Endodermal cell (in vitro differentiated cells): Measurements from ENCODE around the gene MYH13. TPM values are rescaled to one million over a fixed set of nuclear protein-coding genes. Genes with fewer than 3 reads are reported as not detected.

Experiments used
- DNase-seq: peaks from one replicate; pipeline ENCODE4 v3.0.0-alpha.2; 2017
- H3K27ac ChIP-seq: 2 replicates; pipeline ENCODE4 v1.5.1; 2013; ENCODE audit warnings: mild to moderate bottlenecking, low read depth, low read length, moderate library complexity
- H3K27me3 ChIP-seq: 2 replicates; pipeline ENCODE4 v1.6.1; 2013; ENCODE audit warnings: mild to moderate bottlenecking, low read length, moderate library complexity; ENCODE audit not compliant: insufficient read depth, control insufficient read depth, poor library complexity, severe bottlenecking
- H3K36me3 ChIP-seq: 2 replicates; pipeline ENCODE4 v1.7.0; 2013; ENCODE audit warnings: mild to moderate bottlenecking, low read length, moderate library complexity; ENCODE audit not compliant: control insufficient read depth, insufficient read depth
- H3K4me1 ChIP-seq: one replicate; pipeline ENCODE4 v1.7.0; 2013; ENCODE audit warnings: low read length; ENCODE audit not compliant: control insufficient read depth, insufficient read depth
- H3K4me3 ChIP-seq: 2 replicates; pipeline ENCODE4 v1.5.1; 2013; ENCODE audit warnings: mild to moderate bottlenecking, low read length, moderate library complexity
- H3K9ac ChIP-seq: 2 replicates; pipeline ENCODE4 v1.6.1; 2013; ENCODE audit warnings: mild to moderate bottlenecking, low read length, moderate library complexity; ENCODE audit not compliant: poor library complexity, severe bottlenecking; ENCODE audit errors: extremely low read depth
- H3K9me3 ChIP-seq: 2 replicates; pipeline ENCODE4 v1.6.1; 2013; ENCODE audit warnings: mild to moderate bottlenecking, low read length, moderate library complexity; ENCODE audit not compliant: control insufficient read depth
- H3K27ac Mint-ChIP-seq: 2 replicates; pipeline ENCODE4 v1.8.0; 2020; ENCODE audit warnings: mixed read lengths
- H3K27me3 Mint-ChIP-seq: 2 replicates; pipeline ENCODE4 v1.8.0; 2021; ENCODE audit warnings: mild to moderate bottlenecking, mixed read lengths; ENCODE audit not compliant: insufficient read depth
- H3K36me3 Mint-ChIP-seq: 2 replicates; pipeline ENCODE4 v1.8.0; 2020; ENCODE audit warnings: low read depth, mixed read lengths
- H3K4me1 Mint-ChIP-seq: 2 replicates; pipeline ENCODE4 v1.8.0; 2020; ENCODE audit warnings: mixed read lengths
- H3K4me3 Mint-ChIP-seq: 2 replicates; pipeline ENCODE4 v1.8.0; 2020; ENCODE audit warnings: mild to moderate bottlenecking, moderate library complexity, mixed read lengths
- H3K9me3 Mint-ChIP-seq: 2 replicates; pipeline ENCODE4 v1.8.0; 2020; ENCODE audit warnings: mild to moderate bottlenecking, mixed read lengths
- WGBS, 2 experiments: methylation state at CpG; one replicate each; pipeline versions ENCODE4 v1.1.5 to v1.1.7; 2013; ENCODE audit warnings: missing lambda C conversion rate in 2 of 2, mixed read lengths in 1 of 2; ENCODE audit not compliant: insufficient coverage in 1 of 2, insufficient read length in 1 of 2; 5-methylcytosine and 5-hydroxymethylcytosine counted together
- total RNA-seq, 2 donors: library from RNA; stranded (reverse); fragmentation: NEBNext Ultra II Directional in 1 of 2; extraction: Animal tissue kit (Norgen Biotek cat#: 25700) in 1 of 2; gene quantifications; 2 replicates in 1 of 2; 3 replicates in 1 of 2; pipeline ENCODE4 v1.2.1, GENCODE V29; 2021
- TF ChIP-seq, protein P1 (sequence below): fragments of 200-600 bp; sonication (generic); conservative IDR thresholded peaks from 2 replicates; pipeline ENCODE4 v1.5.0; 2021; ENCODE audit warnings: antibody characterized with exemption, mild to moderate bottlenecking

The MYH13 gene
- total RNA-seq, 2 donors from 2014 or later: not detected

DNA sequence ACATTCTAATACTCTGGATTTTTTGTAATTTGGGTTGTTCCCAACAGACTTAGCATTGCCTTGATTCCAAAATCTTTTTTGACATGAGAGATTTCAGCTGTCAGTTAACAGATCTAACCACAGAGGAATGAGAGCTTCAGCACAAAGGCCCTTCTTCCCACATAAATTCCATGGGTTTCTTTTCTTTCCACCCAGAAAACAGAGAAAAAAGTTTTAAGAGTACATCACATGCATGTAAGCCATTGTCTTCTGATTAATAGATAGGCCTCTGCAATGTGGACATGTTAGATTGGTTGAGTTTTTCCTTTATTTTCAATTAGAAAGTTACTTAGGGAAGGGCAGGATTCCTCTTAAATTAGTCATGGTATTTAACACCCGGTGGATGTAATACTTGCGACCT, 48.0 kb upstream of the MYH13 start:
- WGBS, 2 experiments: no CpG with 5 or more reads among the region's 2 CpGs
- no peak overlapping the region for H3K27ac Mint-ChIP-seq

DNA sequence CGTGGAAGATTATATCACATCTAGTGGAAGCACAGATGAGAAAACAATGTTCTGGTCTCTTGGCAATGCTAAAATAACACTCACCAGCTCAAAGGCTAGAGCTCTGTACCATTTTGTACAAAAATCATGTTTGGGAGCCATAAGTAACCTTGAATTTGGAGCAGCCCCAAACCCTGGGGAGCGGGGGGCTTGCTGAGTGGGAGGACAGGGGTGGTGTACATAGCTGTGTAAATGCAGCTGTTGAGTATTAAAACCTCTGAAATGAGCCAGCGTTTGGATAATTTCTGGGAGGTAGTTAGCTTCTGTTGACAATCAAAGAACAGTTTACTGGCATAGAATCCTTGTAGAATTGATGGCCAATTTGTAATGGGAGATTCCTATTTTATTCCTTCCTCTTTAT, 44.6 kb upstream of the MYH13 start:
- WGBS, 2 experiments: 96 to 100% methylated on average over 2 to 3 of the region's 3 CpGs
- Histone ChIP-seq H3K27ac (no peak overlapping the region), H3K27me3 (peaks cover 4% of the 10 kb centered on the region), H3K4me3 (no peak overlapping the region), H3K4me1 (no peaks in the 10 kb centered on the region), H3K9me3 (no peaks in the 10 kb centered on the region), H3K9ac (no peak overlapping the region), H3K36me3 (no peaks in the 10 kb centered on the region)
- TF ChIP-seq, protein P1, sequence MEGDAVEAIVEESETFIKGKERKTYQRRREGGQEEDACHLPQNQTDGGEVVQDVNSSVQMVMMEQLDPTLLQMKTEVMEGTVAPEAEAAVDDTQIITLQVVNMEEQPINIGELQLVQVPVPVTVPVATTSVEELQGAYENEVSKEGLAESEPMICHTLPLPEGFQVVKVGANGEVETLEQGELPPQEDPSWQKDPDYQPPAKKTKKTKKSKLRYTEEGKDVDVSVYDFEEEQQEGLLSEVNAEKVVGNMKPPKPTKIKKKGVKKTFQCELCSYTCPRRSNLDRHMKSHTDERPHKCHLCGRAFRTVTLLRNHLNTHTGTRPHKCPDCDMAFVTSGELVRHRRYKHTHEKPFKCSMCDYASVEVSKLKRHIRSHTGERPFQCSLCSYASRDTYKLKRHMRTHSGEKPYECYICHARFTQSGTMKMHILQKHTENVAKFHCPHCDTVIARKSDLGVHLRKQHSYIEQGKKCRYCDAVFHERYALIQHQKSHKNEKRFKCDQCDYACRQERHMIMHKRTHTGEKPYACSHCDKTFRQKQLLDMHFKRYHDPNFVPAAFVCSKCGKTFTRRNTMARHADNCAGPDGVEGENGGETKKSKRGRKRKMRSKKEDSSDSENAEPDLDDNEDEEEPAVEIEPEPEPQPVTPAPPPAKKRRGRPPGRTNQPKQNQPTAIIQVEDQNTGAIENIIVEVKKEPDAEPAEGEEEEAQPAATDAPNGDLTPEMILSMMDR: no peak
- no peaks in the 10 kb centered on the region for H3K36me3 Mint-ChIP-seq
- no peaks in the 10 kb centered on the region for H3K9me3 Mint-ChIP-seq
- no peak overlapping the region for H3K27ac Mint-ChIP-seq
- no peak for DNase-seq
- H3K27me3 Mint-ChIP-seq: no peaks in the 10 kb centered on the region
- no peak overlapping the region for H3K4me3 Mint-ChIP-seq
- H3K4me1 Mint-ChIP-seq: no peaks in the 10 kb centered on the region

More for the DNA sequence above, 48.0 kb upstream of the MYH13 start:
- TF ChIP-seq, protein P1: no peak
- H3K4me1 Mint-ChIP-seq: no peaks in the 10 kb centered on the region
- H3K36me3 Mint-ChIP-seq: no peaks in the 10 kb centered on the region
- H3K4me3 Mint-ChIP-seq: no peak overlapping the region
- Histone ChIP-seq H3K9ac (no peak overlapping the region), H3K9me3 (no peaks in the 10 kb centered on the region), H3K27ac (no peak overlapping the region), H3K4me3 (no peak overlapping the region), H3K27me3 (no peaks in the 10 kb centered on the region), H3K4me1 (no peaks in the 10 kb centered on the region), H3K36me3 (no peaks in the 10 kb centered on the region)
- no peaks in the 10 kb centered on the region for H3K27me3 Mint-ChIP-seq
- H3K9me3 Mint-ChIP-seq: no peaks in the 10 kb centered on the region
- DNase-seq: no peak

DNA sequence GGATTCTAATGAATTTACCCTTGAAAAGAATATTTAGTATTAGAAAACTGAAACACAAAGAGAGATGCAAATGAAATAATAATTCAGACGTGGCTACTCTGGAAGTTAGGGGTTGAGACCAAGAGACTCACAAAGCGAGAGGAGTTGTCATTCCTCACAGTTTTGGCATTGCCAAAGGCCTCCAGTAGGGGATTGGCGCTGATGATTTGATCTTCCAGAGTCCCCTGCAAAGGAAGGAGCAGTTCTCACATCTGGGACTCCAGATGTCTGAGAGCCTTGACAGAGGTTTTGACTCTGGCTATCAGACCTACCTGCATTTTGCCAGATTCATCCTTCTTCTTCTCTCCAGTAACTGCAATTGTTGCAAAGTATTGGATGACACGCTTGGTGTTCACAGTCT, 42.4 kb upstream of the MYH13 start:
- TF ChIP-seq, protein P1: peak; percentile 57
- Mint-ChIP-seq H3K36me3 (no peaks in the 10 kb centered on the region), H3K4me1 (no peaks in the 10 kb centered on the region), H3K27ac (no peak overlapping the region), H3K27me3 (peaks cover 4% of the 10 kb centered on the region), H3K4me3 (no peak overlapping the region), H3K9me3 (no peaks in the 10 kb centered on the region)
- no peak overlapping the region for H3K4me3 ChIP-seq
- no peaks in the 10 kb centered on the region for H3K9me3 ChIP-seq
- H3K36me3 ChIP-seq: no peaks in the 10 kb centered on the region
- H3K27ac ChIP-seq: no peak overlapping the region
- no peak overlapping the region for H3K9ac ChIP-seq
- peak; percentile 70 for DNase-seq
- peaks cover 4% of the 10 kb centered on the region for H3K27me3 ChIP-seq
- WGBS, 2 experiments: 87 to 89% methylated on average over 3 to 4 of the region's 4 CpGs
- H3K4me1 ChIP-seq: no peaks in the 10 kb centered on the region
